ENCODE data around the gene TNN. TPM values are rescaled to one million over a fixed set of nuclear protein-coding genes. Genes with fewer than 3 reads are reported as not detected.

TNN gene
- polyA plus RNA-seq, 1 donor from 2014 or later, result not detected

DNA sequence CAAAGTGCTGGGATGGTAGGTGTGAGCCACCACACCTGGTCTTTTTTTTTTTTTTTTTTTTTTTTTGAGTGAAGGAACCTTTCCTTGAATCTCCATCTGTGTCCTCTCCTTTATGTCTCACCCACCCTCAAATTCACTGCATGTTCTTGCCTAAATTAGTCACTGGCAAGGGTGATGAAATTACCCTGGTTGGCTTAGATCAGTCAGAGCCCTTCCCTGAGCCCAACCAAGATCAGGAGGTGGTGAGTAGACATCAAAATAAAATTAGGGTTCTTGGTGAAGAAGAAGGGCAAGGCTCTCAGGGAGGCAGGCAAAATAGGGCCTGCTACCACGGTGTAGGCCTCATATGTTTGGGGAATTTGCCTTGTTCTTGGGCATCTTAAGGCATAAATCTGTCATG is 5.3 kb upstream of the TNN start:
- Histone ChIP-seq H3K9me3 (ENCODE audit: low read length) (no peaks in the 10 kb centered on the region), H3K27ac (ENCODE audit: low read length) (no peak overlapping the region), H3K9me2 (ENCODE audit: insufficient read depth, low read length) (no peaks in the 10 kb centered on the region), H2AFZ (ENCODE audit: low read depth, low read length) (no peak overlapping the region), H3K4me2 (ENCODE audit: low read length) (no peak overlapping the region), H3F3A (ENCODE audit: insufficient read depth, low read length, poor library complexity, severe bottlenecking) (no peaks in the 10 kb centered on the region), H3K79me2 (replicated peaks; ENCODE audit: insufficient read depth, low read length) (no peaks in the 10 kb centered on the region), H3K9ac (ENCODE audit: low read length) (no peak overlapping the region), H3K4me3 (ENCODE audit: low read length) (no peak overlapping the region), H3K27me3 (ENCODE audit: insufficient read depth, low read depth, low read length) (no peaks in the 10 kb centered on the region), H3K36me3 (ENCODE audit: insufficient read depth, low read length) (no peaks in the 10 kb centered on the region), H4K20me1 (ENCODE audit: insufficient read depth) (no peaks in the 10 kb centered on the region)
- TF ChIP-seq EZH2 (IDR thresholded peaks at IDR 0.05; ENCODE audit: borderline replicate concordance, insufficient read depth, low read length, poor library complexity, severe bottlenecking), result no peak
- no peak for TF ChIP-seq CTCF (IDR thresholded peaks at IDR 0.05; ENCODE audit: poor library complexity, severe bottlenecking)
- TF ChIP-seq MXI1 (conservative IDR thresholded peaks at IDR 0.05; ENCODE audit: poor library complexity, severe bottlenecking), result no peak
- TF ChIP-seq TAF1 (IDR thresholded peaks at IDR 0.05; ENCODE audit: low read depth), result no peak
- TF ChIP-seq, protein P1, sequence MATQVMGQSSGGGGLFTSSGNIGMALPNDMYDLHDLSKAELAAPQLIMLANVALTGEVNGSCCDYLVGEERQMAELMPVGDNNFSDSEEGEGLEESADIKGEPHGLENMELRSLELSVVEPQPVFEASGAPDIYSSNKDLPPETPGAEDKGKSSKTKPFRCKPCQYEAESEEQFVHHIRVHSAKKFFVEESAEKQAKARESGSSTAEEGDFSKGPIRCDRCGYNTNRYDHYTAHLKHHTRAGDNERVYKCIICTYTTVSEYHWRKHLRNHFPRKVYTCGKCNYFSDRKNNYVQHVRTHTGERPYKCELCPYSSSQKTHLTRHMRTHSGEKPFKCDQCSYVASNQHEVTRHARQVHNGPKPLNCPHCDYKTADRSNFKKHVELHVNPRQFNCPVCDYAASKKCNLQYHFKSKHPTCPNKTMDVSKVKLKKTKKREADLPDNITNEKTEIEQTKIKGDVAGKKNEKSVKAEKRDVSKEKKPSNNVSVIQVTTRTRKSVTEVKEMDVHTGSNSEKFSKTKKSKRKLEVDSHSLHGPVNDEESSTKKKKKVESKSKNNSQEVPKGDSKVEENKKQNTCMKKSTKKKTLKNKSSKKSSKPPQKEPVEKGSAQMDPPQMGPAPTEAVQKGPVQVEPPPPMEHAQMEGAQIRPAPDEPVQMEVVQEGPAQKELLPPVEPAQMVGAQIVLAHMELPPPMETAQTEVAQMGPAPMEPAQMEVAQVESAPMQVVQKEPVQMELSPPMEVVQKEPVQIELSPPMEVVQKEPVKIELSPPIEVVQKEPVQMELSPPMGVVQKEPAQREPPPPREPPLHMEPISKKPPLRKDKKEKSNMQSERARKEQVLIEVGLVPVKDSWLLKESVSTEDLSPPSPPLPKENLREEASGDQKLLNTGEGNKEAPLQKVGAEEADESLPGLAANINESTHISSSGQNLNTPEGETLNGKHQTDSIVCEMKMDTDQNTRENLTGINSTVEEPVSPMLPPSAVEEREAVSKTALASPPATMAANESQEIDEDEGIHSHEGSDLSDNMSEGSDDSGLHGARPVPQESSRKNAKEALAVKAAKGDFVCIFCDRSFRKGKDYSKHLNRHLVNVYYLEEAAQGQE (IDR thresholded peaks at IDR 0.05; ENCODE audit: borderline replicate concordance), result no peak
- TF ChIP-seq POLR2AphosphoS5 (IDR thresholded peaks at IDR 0.05), result no peak
- TF ChIP-seq SMC3 (conservative IDR thresholded peaks at IDR 0.05; ENCODE audit: poor library complexity), result no peak
- TF ChIP-seq EP300 (conservative IDR thresholded peaks at IDR 0.05; ENCODE audit: poor library complexity, severe bottlenecking), result no peak
- TF ChIP-seq RAD21 (conservative IDR thresholded peaks at IDR 0.05), result no peak

GRCh38 chr1:175062858-175063257 is 4.8 kb upstream of the TNN start:
- H3K27ac ChIP-seq (ENCODE audit: low read length), result no peak overlapping the region
- no peaks in the 10 kb centered on the region for H3K27me3 ChIP-seq (ENCODE audit: insufficient read depth, low read depth, low read length)
- H4K20me1 ChIP-seq (ENCODE audit: insufficient read depth), result no peaks in the 10 kb centered on the region
- H3K4me3 ChIP-seq (ENCODE audit: low read length), result no peak overlapping the region
- TF ChIP-seq SMC3 (conservative IDR thresholded peaks at IDR 0.05; ENCODE audit: poor library complexity) (no peak), TAF1 (IDR thresholded peaks at IDR 0.05; ENCODE audit: low read depth) (no peak), EP300 (conservative IDR thresholded peaks at IDR 0.05; ENCODE audit: poor library complexity, severe bottlenecking) (no peak), POLR2AphosphoS5 (IDR thresholded peaks at IDR 0.05) (no peak), CTCF (IDR thresholded peaks at IDR 0.05; ENCODE audit: poor library complexity, severe bottlenecking) (no peak), EZH2 (IDR thresholded peaks at IDR 0.05; ENCODE audit: borderline replicate concordance, insufficient read depth, low read length, poor library complexity, severe bottlenecking) (no peak), MXI1 (conservative IDR thresholded peaks at IDR 0.05; ENCODE audit: poor library complexity, severe bottlenecking) (no peak), RAD21 (conservative IDR thresholded peaks at IDR 0.05) (no peak)
- TF ChIP-seq, protein P1 (IDR thresholded peaks at IDR 0.05; ENCODE audit: borderline replicate concordance), result no peak
- H3K9ac ChIP-seq (ENCODE audit: low read length), result no peak overlapping the region
- no peaks in the 10 kb centered on the region for H3F3A ChIP-seq (ENCODE audit: insufficient read depth, low read length, poor library complexity, severe bottlenecking)
- H3K79me2 ChIP-seq (replicated peaks; ENCODE audit: insufficient read depth, low read length), result no peaks in the 10 kb centered on the region
- H3K4me2 ChIP-seq (ENCODE audit: low read length), result no peak overlapping the region
- H3K36me3 ChIP-seq (ENCODE audit: insufficient read depth, low read length), result no peaks in the 10 kb centered on the region
- H3K9me2 ChIP-seq (ENCODE audit: insufficient read depth, low read length), result no peaks in the 10 kb centered on the region
- no peak overlapping the region for H2AFZ ChIP-seq (ENCODE audit: low read depth, low read length)
- H3K9me3 ChIP-seq (ENCODE audit: low read length), result no peaks in the 10 kb centered on the region
